Activated CD4-positive, alpha-beta T cell treated with anti-CD3 and anti-CD28 coated beads, Interleukin-2, amount 50 U/mL, for 4 hours (primary cell): ENCODE results near the gene AKAP13.

ENCODE experiments used
- DNase-seq, 2 experiments: peaks; one replicate each; pipeline ENCODE4 v3.0.0-alpha.2; 2020

AKAP13 gene

DNA sequence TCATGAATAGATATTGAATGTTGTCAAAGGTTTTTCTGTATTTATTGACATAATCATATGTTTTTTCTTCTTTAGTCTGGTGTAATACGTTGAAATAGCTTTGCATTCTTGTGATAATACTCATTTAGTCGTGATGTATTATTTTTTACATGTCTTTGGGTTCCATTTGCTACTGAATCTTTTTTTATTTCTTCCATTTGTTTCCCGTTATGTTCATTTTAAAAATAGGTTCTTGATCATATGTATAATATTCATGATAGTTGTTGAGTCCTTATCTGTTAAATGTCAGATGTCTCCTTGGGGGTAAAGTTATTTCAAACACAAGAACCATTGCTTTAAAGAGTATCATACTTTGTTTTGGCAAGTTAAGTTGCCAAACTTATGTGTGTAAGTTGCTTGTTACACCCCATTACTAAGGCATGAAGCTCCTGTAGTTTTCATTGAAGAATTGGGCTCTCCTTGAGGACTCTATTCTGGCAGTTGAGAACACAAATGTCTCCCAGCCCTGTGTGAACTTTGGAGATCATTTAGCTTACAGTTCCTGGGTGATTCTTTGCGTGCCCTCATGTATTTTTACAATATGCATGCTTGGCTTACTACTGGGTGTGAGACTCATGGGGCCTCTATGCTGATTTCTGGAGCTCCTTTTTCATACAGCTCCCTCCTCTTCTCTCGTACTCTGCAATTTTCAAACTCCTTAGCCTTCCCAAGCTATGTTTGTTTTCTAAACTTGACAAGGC is 8.3 kb downstream of the AKAP13 start:
- DNase-seq: no peak

DNA sequence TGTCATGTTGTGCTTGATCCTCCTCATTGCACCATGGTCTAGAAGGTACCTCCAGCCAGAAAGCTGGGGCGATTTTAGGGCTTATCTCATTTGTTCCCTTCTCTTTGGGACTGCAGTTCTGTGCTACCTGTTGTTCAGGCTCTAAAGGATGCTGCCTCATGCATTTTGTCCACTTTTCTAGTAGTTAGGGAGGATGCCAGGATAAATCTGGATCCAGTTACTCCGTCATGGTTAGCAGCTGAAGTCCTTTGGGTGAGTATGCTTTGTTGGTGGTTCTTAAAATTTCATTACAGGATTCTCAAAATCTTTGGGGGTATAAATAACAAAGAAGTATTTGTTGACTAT is 8.9 kb downstream of the AKAP13 start:
- DNase-seq: no peak

- DNase-seq: no peak
These were observed 9.4 kb downstream of the AKAP13 start for GRCh38 chr15:85389772-85390171.

DNA sequence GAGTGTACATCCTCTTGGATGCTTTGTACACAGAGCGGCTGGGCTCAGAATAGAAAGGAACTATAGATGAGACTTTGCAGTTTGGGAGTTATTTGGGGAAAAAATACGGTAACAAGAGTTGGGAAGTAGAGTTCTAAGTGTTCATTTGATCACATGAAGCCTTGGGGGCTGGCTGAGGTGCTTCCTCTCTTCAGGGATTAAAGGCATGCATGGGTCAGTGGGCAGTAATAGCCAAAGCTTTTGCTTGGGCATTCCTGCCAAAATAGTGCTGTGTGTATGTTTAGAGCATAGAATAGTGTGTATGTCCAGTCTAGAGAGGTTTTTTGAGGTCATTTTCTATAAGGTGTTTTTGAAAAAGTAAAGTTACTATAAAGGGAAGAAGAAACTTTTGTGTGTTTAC is 12.8 kb downstream of the AKAP13 start:
- no peak for DNase-seq

DNA sequence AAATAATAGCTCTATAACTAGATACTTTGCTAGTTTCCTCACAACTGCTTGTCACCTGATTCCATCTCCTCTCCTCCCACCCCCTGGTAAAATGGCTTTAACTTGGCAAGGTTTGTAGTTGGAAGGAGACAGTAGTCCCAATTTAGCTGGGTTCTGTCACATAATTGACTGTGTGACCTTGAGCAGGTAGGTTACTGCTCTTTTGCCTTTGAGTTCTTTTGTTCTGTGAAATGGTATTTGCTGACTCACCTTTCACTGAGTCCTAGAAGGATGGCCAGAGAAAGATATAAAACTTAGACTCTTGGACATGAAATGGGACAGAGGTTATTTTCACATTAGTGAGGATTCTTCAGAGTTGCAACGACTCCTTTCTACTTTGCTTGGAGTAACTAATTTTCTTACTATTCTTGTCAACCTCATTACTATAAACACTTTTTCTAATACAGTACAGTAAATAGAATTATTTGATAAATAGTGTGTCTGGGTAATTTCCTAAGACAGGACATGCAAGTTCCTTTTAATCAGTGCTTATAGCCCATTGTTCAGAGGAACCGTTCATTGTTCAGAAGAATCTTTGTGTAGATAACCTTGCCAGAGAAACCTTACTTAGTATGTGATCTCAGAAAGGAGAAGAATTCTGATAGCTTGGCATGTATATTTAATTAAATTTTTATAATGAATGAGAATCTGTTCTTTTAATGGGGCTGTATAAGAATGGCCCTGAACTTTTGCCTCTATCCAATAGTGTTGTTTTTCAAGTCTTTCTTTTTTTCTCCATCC is 14.3 kb downstream of the AKAP13 start:
- no peak for DNase-seq

GRCh38 chr15:85396554-85396953 is 16.2 kb downstream of the AKAP13 start:
- DNase-seq: no peak

- DNase-seq: no peak
These were observed 16.7 kb downstream of the AKAP13 start for GRCh38 chr15:85397151-85397550.

- no peak for DNase-seq
These were observed 17.5 kb downstream of the AKAP13 start for GRCh38 chr15:85397926-85398325.

GRCh38 chr15:85398822-85399221 is 18.4 kb downstream of the AKAP13 start:
- DNase-seq: no peak

DNA sequence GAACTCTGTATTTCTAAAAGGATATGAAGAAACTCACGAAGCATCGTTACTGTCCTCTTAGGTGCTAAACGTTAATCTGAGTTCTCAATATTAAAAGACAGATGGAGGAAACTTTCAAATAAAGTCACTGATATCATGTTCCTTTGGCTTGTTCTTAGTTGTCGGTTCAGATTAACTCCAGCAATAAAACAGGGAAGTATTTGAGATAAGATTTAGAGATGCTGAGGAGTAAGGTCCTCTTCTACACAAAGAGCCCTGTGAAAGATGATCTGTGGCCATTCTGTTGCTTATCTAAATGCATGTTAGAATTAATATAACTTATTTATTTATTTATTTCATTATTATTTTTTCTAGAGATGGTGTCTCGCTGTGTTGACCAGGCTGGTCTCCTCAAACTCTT is 19.2 kb downstream of the AKAP13 start:
- DNase-seq: no peak

DNA sequence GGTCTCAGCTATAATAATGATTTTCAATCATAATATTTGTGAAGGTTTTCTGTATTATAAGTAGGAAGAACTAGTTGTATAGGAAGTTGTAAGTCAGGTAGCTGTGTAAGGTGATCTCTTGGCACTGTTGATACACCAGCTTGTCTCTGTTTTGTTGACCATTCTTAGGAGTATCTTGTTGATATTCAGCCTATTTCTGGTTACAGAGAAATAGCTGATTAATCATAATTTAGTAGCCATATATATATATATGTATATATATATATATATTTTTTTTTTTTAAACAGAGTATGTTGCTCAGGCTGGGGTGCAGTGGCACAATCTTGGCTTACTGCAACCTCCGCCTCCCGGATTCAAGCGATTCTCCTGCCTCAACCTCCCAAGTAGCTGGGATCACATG is 20.2 kb downstream of the AKAP13 start:
- DNase-seq: no peak

- no peak for DNase-seq
These were observed 20.8 kb downstream of the AKAP13 start for GRCh38 chr15:85401108-85401774.

GRCh38 chr15:85402195-85402881 is 21.9 kb downstream of the AKAP13 start:
- no peak for DNase-seq

DNA sequence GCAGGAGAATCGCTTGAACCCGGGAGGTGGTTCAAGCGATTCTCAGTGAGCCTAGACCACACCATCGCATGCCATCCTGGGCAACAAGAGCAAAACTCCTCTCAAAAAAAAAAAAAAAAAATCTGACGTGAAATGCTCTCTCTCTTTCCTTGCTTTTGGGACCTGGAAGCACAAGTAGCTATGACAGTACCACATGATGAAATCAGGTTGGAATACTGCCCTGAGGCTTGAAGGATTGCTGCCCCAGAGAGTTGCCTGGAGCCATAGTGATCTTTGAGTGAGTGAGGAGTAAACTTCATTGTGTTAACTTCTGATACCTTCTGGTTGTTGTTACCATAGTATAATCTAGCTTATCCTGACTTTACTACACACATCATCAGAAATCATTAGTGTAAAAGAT is 23.3 kb downstream of the AKAP13 start:
- no peak for DNase-seq

DNA sequence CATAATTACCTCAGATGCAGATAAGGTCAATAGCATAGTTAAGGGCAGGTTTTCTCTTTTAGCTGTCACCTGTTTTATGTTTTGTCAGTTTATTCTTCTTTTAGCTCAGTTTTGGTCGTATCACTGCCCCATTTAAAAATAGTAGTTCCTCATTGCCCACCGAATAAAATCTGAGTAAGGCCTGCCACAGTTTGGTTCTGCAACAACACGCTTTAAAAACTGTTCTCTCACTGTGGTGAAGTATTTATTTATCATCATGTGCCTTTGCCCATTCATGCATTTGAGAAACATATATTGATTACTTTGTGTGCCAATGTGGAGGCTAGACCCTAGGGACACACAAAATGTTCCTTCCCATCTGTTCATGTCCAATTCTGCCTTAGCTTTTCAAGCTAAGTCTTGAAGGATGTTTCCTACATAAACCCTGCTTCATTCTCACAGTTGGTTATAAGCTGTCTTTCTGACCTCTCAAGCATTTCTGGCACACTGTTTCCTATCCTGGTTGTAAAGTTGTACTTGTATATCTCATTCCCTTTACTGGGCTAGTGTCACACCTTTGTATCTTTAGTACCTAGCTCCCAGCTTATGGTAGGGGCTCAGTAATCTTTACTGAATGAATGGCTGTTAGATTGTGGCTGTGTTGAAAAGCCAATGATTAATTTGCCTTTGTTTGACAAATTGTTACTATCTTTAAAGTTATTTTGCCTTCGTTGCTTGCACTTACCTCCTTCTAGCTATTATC is 23.9 kb downstream of the AKAP13 start:
- DNase-seq: no peak

- DNase-seq: no peak
These were observed 24.8 kb downstream of the AKAP13 start for GRCh38 chr15:85404918-85405866.

DNA sequence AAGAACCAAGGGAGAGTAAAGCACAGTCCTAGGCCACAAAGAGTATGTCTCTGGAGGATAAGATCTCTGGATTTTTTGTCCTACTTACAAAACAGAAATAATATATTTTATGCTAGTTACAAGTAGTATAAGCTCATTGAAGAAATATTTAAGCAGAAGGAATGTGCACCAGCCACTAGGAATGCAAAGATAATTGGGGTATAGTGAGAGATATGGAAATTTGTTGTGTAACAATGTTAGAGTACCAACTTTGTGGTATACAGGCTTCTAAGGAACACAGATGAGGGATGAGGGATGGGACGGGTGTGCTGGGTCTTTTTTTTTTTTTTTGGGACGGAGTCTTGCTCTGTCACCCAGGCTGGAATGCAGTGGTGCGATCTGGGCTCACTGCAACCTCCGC is 26.5 kb downstream of the AKAP13 start:
- no peak for DNase-seq

DNA sequence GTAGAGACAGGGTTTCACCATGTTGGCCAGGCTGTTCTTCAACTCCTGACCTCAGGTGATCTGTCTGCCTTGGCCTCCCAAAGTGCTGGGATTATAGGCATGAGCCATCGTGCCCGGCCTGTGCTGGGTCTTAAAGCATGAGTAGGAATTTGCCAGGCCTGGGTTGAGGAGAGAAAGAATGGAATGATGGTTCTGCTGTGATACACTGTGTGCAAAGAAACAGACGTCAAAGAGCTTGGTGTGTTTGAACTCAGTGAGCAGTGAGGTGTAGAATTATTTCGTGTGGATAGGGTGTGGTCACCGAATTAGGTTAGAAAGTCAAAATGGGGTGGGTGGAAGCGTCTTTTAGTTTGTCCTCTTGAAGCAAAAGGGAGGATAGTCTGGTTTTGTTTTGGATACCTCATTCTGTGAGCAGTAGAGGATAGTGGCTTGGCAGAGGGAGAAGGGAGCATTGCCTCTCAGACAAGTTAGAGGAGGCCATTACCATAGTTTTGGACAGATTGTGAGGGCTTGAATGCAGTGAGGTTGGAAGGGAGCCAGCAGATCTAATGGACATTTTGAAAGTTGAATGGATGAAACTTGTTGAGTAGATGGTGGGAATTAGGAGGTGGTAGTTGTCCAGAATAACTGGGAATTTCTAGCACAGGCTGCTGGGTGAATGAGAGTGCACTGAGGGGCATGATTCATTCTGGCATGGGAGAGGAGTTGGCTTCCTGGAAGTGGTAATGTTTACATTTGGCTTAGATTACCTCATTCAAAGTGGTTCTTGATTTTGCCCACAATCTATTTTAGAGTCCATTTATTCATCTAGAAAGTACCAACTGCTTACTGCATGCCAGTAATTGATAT is 27.2 kb downstream of the AKAP13 start:
- DNase-seq: peak; percentile 13 to 16

DNA sequence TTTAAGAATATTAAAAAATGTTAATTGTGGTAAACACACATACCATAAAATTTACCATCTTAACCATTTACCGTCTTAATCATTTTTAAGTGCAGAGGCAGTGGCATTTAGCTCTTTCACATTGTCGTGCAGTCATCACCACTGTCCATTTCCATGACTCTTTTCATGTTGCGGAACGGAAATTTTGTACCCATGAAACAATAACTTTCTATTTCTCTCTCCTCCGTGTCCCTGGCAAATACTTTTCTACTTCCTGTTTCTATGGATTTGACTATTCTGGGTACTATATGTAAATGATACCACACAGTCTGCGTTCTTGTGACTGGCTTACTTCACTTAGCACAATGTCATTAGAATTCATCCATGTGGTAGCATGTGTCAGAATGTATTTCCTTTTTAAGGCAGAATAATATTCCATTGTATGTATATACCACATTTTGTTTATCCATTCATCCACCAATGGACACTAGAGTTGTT is 27.9 kb downstream of the AKAP13 start:
- peak; percentile 19 to 23 for DNase-seq

DNA sequence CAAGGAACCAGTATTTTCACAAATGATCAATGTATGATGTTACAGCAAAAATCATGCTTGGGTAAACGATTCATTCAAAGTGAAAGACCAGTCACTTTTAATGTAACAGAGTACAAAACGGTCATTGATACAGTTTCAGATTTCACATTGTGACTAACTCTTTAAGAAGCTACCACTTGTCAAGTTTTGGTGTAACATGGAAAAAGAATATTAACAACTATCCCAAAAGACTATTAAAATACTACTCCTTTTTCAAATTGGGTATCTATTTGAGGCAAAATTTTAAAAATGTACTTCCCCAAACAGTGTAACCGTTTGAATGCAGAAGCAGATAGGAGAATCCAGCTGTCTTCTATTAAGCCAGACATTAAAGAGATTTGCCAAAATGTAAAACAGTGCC is 31.7 kb downstream of the AKAP13 start:
- DNase-seq: no peak
